Stromal cell of bone marrow (primary cell): ENCODE results near the gene INTS4.
"Not testable (repeated sequence)": the region's sequence is repeated elsewhere in the genome, so short reads cannot be mapped to it uniquely, and the experiment has no call there.

ENCODE experiments used
- DNase-seq: peaks from one replicate; pipeline ENCODE4 v3.0.0-alpha.2; 2012; ENCODE audit warnings: low read depth

The INTS4 gene, protein sequence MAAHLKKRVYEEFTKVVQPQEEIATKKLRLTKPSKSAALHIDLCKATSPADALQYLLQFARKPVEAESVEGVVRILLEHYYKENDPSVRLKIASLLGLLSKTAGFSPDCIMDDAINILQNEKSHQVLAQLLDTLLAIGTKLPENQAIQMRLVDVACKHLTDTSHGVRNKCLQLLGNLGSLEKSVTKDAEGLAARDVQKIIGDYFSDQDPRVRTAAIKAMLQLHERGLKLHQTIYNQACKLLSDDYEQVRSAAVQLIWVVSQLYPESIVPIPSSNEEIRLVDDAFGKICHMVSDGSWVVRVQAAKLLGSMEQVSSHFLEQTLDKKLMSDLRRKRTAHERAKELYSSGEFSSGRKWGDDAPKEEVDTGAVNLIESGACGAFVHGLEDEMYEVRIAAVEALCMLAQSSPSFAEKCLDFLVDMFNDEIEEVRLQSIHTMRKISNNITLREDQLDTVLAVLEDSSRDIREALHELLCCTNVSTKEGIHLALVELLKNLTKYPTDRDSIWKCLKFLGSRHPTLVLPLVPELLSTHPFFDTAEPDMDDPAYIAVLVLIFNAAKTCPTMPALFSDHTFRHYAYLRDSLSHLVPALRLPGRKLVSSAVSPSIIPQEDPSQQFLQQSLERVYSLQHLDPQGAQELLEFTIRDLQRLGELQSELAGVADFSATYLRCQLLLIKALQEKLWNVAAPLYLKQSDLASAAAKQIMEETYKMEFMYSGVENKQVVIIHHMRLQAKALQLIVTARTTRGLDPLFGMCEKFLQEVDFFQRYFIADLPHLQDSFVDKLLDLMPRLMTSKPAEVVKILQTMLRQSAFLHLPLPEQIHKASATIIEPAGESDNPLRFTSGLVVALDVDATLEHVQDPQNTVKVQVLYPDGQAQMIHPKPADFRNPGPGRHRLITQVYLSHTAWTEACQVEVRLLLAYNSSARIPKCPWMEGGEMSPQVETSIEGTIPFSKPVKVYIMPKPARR

DNA sequence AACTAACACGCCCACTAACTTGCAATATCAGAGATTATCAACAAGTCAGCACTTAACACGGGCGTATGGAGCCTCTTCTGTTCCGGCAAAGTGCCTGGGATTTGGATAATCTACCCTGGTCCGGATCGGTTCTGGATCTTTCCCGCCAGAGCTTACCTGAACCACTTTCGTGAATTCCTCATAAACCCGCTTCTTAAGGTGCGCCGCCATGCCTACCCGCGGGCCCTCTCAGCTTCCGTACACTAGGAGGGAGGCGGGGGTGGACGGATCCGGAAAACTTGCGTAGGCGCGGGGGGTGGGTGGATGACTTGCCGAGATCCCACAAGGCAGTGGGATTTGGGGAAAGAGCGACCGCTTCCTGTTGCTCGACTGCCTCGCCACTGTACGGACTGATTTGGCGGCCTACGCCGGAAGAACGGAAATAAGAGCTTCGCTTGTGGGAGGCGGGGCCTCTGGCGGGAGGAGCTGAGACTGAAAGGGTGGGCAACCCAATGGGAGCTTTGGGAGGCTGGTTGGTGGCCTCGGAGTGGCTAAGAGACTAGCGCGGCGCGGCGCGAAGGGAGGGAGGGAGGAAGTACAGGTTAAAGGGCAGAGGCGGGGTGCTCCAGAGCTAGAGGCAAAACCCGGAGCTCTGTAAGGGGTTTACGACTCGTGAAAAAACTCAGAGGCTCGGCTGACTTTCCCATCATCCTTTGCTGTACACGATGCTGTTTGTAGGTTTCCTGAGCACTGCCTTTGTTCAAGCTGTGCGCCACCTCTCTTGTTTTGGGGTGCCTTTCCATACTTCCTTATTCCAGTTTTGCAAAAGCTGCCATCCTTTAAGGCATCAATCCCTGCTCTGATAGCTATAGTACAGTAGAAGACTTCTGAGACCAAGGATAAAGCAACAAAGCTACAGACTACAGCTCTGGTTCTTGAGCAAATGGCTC, at the start of gene INTS4:
TSS of gene INTS4 (minus strand) at position 235 of the 929 bp plus-strand sequence. CDS start at position 210, 25 bp downstream.
- peak; percentile 100 for DNase-seq

- DNase-seq, result no peak
Observed at GRCh38 chr11:78041843-78042440, 47.5 kb upstream of the INTS4 start.

- DNase-seq, result not testable (repeated sequence)
Observed at GRCh38 chr11:78041380-78041719, 46.9 kb upstream of the INTS4 start.

DNA sequence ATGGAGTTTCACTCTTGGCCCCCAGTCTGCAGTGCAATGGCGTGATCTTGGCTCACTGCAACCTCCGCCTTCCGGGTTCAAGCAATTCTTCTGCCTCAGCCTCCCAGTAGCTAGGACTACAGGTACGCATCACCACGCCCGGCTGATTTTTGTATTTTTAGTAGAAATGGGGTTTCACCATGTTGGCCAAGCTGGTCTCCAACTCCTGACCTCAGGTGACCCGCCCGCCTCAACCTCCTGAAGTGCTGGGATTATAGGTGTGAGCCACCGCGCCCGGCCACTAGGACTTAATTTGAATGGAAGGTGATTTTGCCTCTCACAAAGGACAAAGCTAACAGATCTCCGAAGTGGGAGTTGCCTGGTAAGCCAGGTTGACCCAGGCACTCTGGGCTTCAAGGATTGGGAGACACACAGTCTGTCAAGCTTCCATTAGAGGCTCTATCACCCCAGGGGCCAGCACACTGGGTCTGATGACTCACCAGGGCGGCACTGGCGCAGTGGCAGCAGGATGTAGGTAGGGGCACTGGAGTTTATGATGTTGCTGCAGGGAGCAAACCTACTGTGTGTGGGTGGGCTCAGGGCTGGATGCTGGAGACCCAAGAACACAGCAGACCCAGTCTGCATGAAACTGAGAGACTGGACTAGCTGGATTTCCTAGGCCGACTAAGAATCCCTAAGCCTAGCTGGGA, 46.4 kb upstream of the INTS4 start:
- no peak for DNase-seq

- peak; percentile 76 for DNase-seq
Observed at GRCh38 chr11:78039919-78040671, 45.6 kb upstream of the INTS4 start.

- no peak for DNase-seq
Observed at GRCh38 chr11:78039391-78039918, 45.0 kb upstream of the INTS4 start.

- no peak for DNase-seq
Observed at GRCh38 chr11:78038697-78039313, 44.3 kb upstream of the INTS4 start.

DNA sequence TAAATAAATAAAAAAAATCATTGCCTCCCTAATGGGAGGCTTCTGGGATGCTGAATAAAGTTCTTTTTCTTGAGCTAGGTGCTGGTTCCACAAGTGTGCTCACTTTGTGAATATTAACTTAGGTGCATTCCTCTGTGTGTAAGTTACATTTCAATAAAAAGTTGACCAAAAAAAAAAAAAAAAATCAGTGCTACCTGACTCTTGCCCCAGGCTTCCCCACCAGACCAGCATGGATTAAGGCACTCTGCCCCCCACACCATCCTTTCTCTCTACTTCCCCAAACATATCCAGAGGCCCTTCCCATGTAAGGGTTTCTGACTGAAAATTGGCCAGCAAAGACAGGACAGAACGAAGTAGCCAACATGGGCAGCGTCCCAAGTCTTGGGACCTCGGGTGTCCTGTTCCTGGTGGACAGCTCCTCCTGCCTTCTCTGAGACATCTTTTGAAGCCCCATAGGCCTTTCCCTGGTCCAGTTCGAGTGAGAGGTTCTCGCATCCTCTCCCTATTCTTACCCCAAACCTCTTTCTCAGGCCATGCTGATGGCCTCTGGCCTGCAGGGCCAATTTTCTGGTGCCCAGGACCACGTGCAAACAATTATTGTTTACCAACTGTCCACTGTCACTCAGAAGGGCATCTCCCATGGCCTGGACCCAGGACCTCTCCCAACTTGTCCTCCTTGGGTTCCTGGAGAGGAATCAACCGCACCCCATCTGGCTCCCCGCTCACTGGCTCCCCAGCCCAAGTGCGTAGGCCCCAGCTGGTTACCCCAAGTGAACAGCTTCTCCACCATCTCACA, 43.6 kb upstream of the INTS4 start:
- DNase-seq, result no peak

- DNase-seq, result no peak
Observed at GRCh38 chr11:78037056-78037455, 42.6 kb upstream of the INTS4 start.

DNA sequence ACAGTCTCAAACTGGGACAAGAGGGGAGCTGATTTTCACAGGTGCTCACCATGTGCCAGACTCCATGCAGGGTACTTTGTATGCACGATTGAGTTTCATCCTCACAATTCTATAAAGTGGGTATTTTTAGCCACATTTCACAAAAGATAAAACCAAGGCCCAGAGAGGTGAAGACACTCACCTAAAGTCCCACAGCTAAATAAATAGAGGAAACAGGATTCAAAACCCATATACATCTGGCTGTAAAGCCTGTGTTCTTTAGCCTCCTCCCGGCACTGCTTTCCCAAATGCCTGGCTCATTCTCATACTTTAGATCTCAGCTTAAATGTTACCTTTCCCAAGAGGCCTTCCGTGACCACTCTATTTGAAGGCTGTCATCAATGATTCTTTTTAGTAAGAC, 41.8 kb upstream of the INTS4 start:
- DNase-seq, result no peak

GRCh38 chr11:78034623-78035022, 40.2 kb upstream of the INTS4 start:
- DNase-seq, result no peak

GRCh38 chr11:78033040-78033439, 38.6 kb upstream of the INTS4 start:
- no peak for DNase-seq

GRCh38 chr11:78032090-78032489, 37.6 kb upstream of the INTS4 start:
- no peak for DNase-seq

- DNase-seq, result no peak
Observed at GRCh38 chr11:78031629-78032028, 37.2 kb upstream of the INTS4 start.

DNA sequence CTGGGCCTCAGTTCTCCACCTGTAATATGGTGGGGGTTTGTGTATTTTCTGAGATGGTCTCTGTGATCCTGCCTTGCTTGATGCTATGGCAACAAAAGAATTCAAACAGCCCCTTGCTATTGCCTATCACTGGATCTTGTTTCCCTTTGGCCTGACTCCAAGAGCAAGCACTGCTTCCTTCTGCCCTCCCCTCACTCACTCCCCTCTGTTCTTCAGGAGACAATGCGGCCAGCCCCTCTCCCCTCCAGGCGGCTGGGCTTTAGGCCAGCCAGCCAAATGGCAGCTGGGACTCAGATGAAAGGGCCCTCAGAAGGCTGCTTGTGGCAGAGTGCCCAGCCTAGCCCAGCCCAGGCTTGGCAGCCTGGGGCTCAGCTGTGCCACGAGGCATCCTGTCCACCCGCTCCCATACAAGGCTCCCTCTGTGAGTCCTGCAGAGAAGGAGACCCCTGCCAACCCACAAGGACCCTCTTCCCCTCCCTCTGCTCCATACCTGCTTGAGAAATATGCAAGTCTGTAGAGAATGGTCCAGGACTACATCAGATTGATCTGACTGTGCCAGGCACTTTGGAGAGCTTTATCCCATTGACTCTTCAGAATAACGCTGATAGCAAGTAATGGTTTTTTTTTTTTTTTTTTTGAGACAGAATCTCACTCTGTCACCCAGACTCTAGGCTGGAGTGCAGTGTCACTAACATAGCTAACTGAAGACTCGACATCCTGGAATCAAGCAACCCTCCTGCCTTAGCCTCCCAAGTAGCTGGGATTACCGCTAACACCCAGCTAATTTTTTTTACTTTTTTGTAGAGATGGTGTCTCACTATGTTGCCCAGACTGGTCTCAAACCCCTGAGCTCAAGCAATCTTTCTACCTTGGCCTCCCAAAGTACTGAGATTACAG, 36.2 kb upstream of the INTS4 start:
- no peak for DNase-seq

DNA sequence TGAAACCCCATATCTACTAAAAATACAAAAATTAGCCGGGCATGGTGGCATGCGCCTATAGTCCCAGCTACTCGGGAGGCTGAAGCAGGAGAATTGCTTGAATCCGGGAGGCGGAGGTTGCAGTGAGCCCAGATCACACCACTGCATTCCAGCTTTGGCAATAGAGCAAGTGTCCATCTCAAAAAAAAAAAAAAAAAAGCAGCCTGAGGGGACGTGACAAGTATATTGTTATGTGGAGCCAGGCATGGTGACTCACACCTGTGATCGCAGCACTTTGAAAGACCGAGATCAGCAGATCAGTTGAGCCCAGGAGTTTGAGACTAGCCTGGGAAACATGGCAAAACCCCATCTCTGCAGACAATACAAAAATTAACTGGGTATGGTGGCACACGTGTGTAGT, 34.0 kb upstream of the INTS4 start:
- not testable (repeated sequence) for DNase-seq

- no peak for DNase-seq
Observed at GRCh38 chr11:78027759-78028158, 33.3 kb upstream of the INTS4 start.

DNA sequence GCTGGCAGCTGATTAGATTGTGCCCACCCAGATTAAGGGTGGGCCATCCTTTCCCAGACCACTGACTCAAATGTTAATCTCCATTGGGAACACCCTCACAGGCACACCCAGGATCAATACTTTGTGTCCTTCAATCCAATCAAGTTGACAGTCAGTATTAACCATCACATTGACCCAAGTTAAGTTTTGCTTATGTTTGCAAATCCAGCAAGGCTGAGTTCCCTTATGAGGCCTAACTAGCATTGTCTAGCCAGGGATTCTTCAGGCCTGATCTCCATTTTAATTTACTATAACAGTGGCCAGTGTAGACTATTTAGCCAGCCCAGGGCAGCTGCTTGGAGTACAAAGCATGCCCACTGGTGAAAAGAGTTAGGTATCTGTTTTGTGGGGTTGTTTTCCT, 30.9 kb upstream of the INTS4 start:
- DNase-seq, result no peak
